HG03575 (cell line): Measurements from ENCODE around the gene UNC5A.

Source experiments
- ATAC-seq: cut with Tn5 transposase; IDR thresholded peaks from one replicate; pipeline ENCODE4 v1.9.1; 2021; ENCODE audit not compliant: unreplicated experiment, insufficient number of reproducible peaks, low FRiP score; ENCODE audit errors: extremely low read depth

The UNC5A gene

DNA sequence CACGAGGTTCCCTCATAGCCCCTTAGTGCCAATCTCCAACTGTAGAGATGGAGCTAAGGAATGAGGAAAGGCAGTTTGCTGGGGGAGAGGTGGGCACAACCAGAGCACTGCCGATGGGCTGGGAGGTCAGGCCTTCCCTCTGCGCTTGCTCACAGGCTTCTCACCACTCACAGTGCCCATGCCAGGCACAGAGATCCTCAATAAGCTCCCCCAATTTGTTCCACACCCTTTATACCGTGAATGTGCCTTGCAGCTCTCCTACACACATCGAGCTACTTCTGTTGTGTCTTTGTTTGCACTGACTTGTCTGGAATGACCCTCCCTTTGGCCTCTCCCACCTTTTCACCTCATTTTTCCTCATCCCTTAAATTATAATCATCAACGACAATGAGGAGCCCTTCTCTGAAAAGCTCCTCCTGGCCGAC, 90.4 kb downstream of the UNC5A start:
- ATAC-seq, result no peak

DNA sequence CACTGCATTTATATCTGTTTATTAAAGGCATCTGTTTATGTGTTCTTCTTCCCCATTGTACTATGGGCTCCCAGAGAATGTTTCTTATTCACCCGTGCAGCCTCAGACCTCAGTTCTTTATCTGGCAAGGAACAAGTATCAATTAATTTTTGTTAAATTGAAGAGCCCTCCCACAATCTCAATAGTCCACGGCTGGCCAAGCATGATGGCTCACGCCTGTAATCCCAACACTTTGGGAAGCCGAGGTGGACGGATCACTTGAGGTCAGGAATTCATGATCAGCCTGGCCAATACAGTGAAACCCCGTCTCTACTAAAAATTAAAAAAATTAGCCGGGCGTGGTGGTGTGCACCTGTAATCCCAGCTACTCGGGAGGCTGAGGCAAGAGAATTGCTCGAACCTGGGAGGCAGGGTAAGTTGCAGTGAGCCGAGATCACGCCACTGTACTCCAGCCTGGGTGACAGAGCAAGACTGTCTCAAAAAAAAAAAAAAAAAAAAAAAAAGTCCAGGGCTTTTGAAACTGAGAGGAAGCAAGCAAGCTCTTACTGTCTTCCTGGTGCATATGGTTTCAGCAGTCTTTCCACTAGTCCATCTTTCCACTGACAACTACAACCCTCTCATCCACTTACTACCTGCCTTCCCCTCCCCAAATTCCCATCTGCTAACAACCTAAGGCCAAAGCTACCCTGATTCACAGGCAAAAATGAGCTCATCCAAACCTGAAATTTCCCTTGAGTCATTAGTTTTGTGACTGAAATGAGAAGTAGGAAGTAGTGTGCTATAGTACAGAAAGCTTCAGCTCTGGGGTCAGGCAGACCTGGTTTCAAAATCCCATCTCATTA, 91.1 kb downstream of the UNC5A start:
- no peak for ATAC-seq

DNA sequence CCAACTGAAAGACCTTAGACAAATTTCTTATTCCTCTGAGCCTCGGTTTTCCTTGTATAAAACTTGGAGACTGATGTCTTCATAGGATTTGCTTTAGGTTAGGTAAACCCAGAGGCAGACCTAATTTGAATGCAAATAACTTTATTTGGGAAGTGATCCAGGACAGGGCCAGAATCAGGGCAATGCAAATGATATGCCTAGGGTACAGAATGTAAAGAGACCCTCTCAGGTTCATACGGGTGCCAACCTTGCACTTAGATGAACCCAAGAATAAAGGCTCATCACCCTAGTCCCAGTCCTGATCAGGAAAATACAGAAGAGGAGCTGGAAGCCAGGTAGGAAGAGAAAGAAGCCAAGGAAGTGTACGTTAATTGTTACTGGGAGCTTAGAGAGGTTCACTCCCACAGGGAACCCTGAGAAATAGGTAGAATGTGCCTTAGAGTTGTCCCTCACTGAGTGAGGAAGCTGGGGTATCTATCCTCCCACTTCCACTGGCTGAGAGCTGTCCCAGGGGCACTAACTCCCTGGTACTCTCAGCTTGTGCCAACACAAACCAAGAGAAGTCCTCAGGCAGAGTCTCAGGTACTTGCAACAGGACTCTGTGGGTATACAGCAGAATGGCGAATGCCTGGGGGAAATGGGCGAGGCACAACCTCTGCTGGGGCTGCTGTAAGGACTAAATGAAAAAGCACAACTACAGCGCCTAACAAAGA, 91.9 kb downstream of the UNC5A start:
- no peak for ATAC-seq

DNA sequence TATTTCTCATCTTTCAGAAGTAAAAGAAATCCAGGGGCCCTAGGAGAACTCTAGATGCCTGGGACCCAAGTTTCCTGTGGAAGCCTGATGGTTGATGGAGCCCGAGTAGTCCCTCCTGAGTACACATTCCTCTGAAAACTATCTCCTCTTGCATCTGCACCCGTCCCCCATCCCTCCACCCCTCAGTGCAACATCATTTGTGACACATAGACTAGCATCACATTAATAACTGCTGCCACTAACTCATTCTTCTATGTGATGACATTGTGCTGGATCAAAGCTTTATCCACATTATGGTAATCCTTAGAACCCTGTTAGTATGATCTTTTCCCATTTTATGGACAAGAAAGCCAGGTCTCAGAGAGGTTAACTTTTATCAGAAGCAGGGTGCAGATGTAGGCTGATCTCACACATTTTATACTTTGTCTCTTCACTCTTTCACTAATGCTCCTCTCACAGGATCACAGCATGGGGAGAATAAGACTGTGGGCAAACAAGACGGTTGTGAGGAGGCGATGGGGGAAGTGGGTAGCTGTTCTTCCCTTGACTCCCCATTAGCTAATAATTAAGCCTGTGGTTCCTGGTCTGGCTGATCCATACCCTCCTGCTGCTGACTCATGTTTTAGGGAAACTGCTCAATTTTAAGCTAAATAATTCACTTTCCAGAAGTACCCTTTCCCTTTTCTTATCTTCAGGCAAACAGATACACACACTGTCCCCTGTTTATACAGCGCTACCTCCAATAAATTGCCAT, 92.7 kb downstream of the UNC5A start:
- ATAC-seq, result no peak

DNA sequence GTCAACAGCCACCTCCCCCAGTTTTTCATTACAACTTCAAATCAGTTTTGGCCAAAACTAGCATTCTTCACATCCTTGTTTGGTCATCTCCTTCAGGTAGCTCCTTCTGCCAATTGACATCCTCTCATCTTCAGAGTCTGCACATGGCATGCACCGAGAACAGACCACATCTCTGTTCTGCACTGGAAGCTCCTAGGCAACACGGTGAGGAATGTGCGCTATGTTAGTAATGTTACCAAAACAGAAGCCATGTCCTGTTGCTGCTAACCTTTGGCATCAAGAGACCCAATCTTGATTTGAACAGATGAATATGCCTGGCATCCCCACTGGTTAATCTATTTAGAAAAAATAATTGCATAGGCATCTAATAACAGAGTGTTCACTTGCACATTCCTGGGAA, 93.9 kb downstream of the UNC5A start:
- no peak for ATAC-seq

DNA sequence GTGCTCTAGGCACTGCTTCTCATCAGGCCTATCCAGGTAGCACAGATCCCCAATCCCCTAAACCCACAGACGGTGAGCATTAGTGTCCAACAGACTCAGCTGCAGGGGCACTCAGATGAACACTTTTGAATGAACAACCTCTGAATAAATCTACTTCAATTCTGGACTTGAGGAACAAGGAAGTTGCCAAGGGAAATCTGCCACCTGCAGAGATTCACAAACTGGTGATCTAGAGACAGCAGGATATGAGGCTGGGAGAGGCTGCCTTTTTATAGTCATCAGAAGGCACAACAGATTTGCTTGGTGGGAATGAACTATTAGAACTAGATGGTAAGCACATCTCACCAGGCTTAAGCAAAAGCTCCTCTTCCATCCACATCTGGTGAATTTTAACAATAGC, 95.8 kb downstream of the UNC5A start:
- ATAC-seq, result no peak

DNA sequence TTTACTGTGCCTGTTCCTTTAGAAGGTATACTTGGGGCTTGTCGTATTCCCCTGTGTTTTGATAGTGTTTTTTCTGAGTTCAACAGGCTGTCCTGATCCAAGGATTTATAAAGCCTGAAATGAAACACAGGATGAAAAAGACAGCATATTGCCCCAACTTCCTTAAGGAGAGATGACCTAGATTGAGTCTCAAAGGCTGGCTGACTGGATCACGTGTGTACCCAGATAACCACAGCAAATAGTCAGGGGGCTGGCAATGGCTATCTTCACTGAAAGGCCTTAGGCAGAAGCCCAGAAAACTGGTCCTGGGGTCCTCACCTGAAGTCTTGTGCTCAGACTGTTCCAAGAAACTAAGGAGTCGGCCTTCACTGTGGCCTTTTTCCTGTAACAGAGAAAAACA, 96.4 kb downstream of the UNC5A start:
- no peak for ATAC-seq

DNA sequence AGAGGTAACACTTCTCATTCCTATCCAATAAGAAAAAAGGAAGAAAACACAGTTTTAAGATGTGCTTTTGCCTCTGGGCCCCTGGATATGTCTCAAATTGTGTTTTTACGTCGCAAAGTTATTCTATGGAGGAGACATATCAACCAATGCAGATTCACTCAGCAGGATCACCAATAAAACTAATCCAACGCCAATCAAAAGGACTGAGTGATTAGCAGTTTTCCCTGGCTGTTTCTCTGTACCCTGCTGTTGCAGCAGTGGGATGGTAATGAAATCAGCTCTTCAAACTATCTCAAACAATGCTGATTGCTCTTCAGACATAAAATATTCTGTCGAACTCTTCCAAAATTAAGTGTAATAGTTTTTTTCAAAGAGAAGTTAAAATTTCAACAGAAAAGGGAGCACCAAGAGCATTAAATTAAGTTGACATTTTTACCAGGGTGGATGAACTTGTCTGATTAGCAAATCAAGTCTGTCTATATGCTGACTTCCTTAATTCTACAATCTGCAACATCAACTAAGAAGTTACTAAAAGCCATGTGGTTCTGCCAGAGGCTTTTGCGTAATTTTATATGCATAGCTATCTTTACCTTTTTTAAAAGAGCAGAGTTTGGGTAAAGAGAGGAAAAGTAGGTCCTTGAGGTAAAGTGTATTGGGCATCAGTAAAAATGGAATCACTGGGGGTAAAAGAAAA, 98.5 kb downstream of the UNC5A start:
- no peak for ATAC-seq

DNA sequence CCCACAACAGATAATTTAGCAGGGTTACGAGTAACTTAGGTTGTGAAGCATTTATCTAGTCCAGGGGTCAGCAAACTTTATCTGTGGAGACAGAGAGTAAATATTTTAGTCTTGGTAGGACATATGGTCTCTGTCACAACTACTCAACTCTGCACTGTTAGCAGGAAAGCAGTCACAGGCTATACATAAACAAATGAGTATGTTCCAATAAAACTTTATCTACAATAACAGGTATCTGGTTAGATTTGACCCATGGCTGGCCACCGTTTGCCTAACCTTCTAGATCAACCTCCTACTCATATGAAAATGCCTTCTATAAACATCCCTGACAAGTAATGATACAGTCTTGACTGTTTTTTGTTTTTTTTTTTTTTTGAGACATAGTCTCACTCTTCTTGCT, 101.8 kb downstream of the UNC5A start:
- no peak for ATAC-seq

DNA sequence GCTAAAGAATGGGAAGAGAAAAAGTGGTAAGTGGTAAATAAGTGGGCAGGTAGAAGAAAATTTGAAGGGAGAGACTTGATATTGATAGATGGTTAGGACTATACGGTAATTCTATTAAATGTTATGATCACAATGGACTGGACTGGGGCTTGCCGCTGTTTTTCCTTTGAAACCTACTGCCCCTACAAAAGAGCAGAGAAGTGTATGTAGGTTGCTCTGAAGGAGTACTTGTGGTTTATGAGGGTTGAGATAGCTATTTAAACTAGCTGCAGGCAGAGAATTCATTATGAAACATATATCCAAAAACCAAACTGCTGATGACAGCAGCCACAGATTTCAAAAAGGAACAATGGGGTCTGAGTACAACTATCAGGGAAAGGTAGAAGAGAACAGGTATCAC, 105.5 kb downstream of the UNC5A start:
- ATAC-seq, result no peak

DNA sequence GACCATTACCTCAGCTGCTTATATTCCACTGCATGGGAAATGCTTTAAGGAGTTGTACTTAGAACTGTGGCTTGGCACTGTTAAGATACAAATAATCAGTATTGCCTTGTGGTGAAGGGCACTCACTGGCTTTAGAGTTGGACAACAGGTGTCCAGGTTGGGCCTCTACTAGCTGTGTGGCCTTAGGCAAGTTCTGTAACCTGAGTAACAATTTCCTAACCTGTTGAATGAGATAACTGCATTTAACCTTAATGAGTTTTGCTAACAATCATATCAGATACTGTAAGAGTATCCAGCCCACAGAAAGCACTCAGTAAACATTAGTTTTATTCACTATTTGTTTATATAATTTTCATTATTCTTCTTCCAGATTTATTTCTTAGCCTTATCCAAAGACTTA, 106.0 kb downstream of the UNC5A start:
- no peak for ATAC-seq

DNA sequence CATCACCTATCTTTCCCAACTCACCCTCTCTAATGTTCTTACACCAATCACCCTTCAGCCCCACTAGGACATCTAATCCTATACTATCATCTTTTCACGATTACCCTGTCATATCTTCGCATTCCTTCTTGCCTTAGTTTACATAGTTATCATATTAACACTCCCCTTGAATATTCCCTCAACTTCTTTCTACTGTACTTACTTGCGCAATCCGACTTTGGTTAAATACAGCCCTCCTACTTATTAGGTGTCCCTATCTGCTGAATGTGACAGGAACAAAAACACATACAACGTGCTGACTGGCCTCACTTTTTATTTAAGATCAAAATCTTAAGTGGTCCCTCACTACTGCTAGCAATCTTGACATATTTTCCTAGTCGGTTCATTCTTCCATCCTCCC, 108.3 kb downstream of the UNC5A start:
- ATAC-seq, result no peak

DNA sequence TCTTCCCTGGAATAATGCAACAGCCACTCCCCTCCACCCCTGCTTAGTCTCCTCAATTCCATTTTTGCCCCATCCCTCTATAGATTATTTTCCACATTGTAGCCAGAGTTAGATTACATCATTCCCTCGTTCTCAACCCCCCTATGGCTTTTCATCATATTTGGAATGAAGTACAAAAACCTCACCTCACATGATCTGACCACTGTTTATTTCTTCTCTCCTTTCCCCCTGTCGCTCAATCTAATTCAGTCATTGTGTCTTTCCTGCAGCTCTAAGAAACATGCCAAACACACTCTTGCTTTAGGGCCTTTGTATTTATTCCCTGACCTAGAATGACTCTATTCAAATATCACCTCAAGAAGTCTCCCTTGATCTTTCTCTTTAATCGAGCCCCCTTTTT, 111.4 kb downstream of the UNC5A start:
- ATAC-seq, result no peak

DNA sequence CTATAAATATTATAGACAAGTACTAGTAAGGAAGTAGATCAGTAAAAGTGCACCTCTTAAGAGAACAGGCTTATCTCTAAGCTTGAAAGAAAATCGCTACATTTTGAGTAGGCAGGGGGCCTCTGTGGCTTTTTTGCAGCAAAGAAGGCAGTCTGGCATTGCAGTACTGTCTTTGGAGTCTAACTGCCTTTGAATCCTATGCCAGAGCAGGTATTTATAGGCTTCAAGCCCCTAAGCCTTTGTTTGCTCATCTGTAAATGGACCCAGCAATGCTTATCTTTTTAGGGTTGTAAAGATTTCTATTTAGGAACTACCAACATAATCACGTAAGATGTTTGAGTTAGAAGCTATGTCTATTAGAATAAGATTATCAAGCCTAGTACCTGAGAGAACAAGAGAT, 112.5 kb downstream of the UNC5A start:
- no peak for ATAC-seq

DNA sequence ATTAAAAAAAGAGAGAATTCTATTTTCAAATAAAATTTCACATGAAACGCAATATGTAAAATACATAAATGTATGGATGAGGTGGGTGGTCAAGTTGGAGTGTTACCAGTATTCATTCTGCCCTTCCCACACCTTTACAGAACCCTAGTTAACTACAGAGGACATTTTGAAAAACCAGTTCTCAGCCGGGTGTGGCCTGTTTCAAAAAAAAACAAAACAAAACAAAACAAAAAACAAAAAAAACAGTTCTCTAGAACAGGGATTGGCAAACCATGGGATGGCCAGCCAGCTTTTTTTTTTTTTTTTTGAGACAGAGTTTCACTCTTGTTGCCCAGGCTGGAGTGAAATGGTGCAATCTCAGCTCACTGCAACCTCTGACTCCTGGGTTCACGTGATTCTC, 117.2 kb downstream of the UNC5A start:
- no peak for ATAC-seq

DNA sequence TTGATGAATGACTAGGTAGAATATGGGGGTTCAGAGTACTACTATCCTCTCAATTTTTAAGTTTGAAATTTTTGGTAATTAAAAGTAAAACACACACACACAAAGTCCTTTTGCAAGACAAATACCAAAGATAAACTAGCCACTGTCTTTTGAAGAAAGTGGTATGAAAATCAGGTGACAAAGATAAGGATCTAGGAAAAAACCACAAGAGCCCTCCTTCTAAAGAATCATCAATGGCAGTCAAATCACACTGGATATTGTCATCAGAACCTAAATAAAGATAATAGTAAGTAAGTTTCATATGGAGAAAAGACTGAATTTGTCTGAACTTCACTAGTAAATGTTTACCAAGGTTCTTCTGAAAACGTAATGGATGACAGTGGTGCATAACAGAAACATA, 119.3 kb downstream of the UNC5A start:
- no peak for ATAC-seq
